GM10248 (cell line): ENCODE data around the gene TRAM2.

ENCODE experiments used
- CTCF ChIA-PET: fragments of 300-600 bp; sonication (Branson Sonifier 250); formaldehyde crosslinking; extraction: SDS; loops from one replicate; lab custom pipeline; 2021; ENCODE audit warnings: antibody characterized with exemption; lab: Yijun Ruan, JAX
- POLR2A ChIA-PET: fragments of 350-650 bp; sonication (Branson Sonifier 250); formaldehyde crosslinking; extraction: SDS; loops from one replicate; lab custom pipeline; 2020; ENCODE audit warnings: antibody characterized with exemption; lab: Yijun Ruan, JAX
- DNase-seq: peaks from one replicate; pipeline ENCODE4 v3.0.0; 2012; ENCODE audit errors: extremely low spot score
- CTCF ChIP-seq: IDR thresholded peaks from 2 replicates; pipeline ENCODE4 v1.5.1; 2012; ENCODE audit warnings: mild to moderate bottlenecking, low read depth; ENCODE audit errors: extremely low read depth, missing control alignments, control extremely low read depth

Gene TRAM2

DNA sequence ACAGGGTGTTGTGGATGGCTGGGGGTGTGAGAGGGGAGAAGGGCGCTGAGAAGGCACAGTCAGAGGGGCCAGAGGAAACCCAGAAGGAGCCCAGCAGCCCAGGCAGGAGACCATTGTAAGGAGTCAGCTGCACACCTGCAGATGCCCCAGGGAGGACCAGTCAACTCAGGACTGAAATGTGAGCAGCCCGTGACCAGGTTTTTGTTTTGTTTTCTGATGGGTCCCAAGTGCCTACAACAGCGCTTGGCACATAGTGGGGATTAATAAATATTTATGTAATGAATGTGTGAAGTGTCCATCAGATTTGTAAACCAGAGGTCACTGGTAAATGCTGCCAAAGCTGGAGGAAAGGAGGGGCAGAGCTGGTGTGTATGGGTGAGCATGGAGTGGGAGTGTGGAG is 30.2 kb downstream of the TRAM2 start:
- ChIA-PET POLR2A (interaction anchor here (0.6 kb wide), 1 partner anchor 11 kb away, joined by 3 read pairs; no protein-coding TSS in a partner anchor), CTCF (interaction anchor here (0.8 to 1.5 kb wide), 5 partner anchors 9 to 131 kb away, joined by 3 to 6 read pairs (median 4); partner anchors contain the start of gene TRAM2)
- no peak for TF ChIP-seq CTCF
- DNase-seq, result peak; percentile 65

- CTCF ChIA-PET, result interaction anchor here (0.8 to 1.5 kb wide), 3 partner anchors 8 to 131 kb away, joined by 4 to 6 read pairs (median 4); no protein-coding TSS in a partner anchor
- DNase-seq, result peak; percentile 29
- POLR2A ChIA-PET, result interaction anchor here (0.6 kb wide), 2 partner anchors 10 to 137 kb away, joined by 3 to 4 read pairs; no protein-coding TSS in a partner anchor
- no peak for TF ChIP-seq CTCF
Measured at GRCh38 chr6:52546192-52546591, 30.7 kb downstream of the TRAM2 start.

DNA sequence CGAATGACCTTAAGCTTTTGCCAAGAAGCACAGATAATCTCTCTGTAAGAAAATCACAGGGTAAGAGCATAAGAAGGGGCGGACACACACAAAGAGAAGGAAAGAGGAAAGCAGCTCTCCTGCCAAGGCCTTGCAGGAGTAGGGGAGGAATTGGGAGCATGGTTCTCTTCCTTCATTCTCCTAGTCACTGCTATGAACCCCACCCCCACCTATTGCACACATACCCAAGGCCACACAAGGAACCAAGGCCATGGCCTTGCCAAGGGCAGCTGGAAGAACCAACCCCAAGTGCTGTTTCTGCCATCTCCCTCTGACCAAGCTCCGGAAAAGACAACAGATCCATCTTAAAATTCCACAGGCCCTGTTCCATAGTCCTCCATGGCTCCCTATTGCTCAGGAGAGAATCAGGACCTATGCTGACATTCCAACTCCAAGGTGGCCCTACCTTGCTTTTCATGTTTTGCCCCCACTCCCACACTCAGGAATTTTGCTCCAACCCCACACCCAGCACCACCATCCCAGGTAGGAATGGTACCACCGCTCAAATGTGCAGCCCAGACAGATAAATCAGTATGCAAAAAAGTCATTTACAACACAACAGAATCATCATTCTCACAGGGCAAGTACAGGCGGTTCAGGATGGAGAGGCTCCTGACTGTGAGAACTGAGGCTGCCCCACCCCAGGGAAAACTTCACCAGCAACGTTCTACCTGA is 31.3 kb downstream of the TRAM2 start:
- CTCF ChIA-PET, result interaction anchor here (1.0 to 1.7 kb wide), 3 partner anchors 10 to 259 kb away, joined by 3 to 5 read pairs (median 3); no protein-coding TSS in a partner anchor
- DNase-seq, result peak; percentile 21
- TF ChIP-seq CTCF, result no peak
- POLR2A ChIA-PET, result interaction anchor here (0.6 kb wide), 1 partner anchor 138 kb away, joined by 4 read pairs; no protein-coding TSS in a partner anchor

DNA sequence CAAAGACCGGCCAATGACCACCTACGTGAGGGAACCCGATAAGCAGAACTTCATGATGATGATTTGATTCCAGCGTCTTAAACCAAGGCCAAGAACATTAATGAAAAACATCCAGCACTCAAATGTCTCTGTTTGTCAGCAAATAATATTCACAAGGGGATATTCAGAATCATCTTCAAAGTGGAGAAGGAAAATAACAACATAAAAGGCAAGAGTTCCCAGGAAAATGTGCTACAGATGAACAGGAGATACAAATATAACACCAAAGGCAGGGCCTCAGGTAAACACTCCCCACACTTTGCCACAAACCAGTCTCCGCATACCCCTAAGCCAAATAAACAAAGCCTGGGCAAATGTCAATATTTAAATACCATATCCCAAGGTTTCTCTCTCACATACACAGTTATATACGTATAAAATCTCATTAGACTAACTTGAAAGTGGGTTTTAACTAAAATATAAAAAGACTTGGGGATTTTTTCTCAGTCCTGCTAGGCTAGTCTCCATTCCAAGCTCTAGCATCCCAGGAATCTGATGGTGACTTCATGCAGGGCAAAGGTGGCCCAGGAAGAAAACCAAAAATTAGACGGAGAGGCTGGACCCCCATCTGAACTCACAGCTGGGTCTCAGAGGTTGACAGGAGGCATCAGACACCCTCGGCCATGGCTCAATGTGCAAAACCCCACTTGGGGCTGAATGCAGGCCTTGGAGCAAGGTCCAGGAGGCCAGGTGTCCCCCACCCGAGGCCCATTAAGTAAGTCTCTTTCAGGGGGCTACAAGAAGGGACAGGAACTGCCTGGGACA is 32.1 kb downstream of the TRAM2 start:
- DNase-seq, result no peak
- TF ChIP-seq CTCF, result no peak
- CTCF ChIA-PET, result interaction anchor here (1.0 to 1.7 kb wide), 3 partner anchors 9 to 258 kb away, joined by 3 to 5 read pairs (median 3); no protein-coding TSS in a partner anchor
- POLR2A ChIA-PET, result no interaction called here

DNA sequence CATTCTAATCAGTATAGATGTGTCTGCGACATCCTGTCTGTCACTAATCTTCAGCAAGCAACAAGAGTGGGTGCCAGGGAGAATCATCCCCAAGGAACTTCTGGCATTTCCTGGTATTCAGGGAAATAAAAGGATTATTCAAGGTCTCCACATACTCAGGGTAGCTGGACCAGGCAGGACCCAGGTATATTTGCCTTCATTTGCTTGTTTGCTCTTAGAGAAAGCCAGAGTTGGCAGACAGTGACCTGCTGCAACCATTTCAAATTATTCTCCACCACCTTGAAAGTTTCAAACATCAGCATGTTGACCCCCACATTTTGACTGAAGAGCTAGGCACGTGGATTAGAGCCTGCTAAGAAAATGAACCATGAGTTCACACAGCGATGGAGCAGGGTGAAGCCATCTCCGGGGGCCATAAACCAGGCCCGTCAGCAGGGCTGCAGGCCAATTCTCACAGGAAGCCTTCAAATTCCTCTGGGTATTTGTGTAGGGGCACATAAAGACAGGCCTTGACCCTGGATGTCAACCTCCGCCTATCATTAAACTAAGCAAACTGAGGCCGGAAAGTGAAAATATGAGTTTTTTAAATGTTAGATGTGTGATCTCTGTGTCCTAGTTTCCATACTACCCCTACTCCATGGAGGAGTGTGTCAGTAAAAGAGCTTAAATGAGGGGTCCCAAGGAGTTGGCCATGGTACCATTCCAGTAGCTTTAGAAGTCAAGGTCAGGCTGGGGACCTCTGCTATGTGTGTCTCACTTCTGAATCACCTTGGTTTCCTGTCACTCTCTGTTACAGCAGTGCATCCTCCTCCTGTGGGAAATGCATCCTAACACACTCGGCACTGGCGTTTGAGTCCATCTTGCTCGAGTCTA is 32.9 kb downstream of the TRAM2 start:
- POLR2A ChIA-PET, result no interaction called here
- TF ChIP-seq CTCF, result no peak
- CTCF ChIA-PET, result interaction anchor here (0.8 to 1.7 kb wide), 2 partner anchors 8 to 32 kb away, joined by 3 to 5 read pairs; no protein-coding TSS in a partner anchor
- no peak for DNase-seq
